NCI-H1694 (cell line): ENCODE measurements around the gene ALK.

Experiments used
- DNase-seq: peaks from one replicate; lab custom pipeline; 2025; lab: John Stamatoyannopoulos, UW

The ALK gene

DNA sequence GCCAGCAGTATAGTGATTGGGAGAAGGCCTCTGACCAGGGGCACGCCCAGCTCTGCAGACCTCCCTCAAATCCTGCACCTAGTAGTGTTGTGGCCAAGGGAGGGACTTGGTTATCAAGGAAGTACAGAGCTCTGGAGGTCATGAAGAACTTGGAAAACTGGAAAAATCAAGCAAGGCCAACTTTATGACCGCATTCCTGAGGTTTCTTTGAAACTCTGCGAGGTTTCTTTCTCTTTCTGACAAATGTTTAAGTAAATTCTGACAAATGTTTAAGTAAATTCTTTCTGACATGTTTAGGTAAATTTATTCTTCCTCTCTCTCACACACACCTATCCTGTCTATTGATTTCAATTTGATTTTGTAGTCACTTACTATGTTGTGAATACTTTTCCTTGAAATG, 775.2 kb downstream of the ALK start:
- DNase-seq = no peak

DNA sequence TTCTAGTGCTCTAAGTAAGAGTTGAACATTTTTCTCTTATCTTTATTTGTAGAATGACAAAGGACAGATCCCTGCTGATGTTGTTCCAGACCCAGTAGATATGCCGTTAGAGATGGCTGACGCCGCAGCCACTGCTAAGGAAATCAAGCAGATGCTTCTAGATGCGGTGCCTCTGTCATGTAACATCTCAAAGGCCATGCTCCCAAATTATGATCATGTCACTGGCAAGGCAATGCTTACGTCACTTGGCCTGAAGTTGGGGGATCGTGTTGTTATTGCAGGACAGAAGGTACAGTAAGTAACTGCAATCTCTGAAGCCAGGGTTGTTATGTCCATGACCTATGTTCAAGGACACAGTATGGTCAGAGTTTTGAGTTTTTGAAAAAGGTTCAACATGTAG, 777.7 kb downstream of the ALK start:
- no peak for DNase-seq
